Activated B cell treated with CpG ODN at 0.5 μM for 24 hours (primary cell): ENCODE measurements around the gene TIMP2. TPM values are rescaled to one million over a fixed set of nuclear protein-coding genes. Genes with fewer than 3 reads are reported as not detected.
"Not testable (repeated sequence)": the region's sequence is repeated elsewhere in the genome, so short reads cannot be mapped to it uniquely, and the experiment has no call there.

Experiments used
- ATAC-seq: fragments of 200-7000 bp; cut with Tn5 transposase; one replicate; pipeline ENCODE4 v1.10.0; 2021; ENCODE audit warnings: low read depth, mild to moderate bottlenecking, moderate library complexity
- CTCF ChIA-PET: fragments of 350-600 bp; sonication (Branson Sonifier 250); formaldehyde crosslinking; loops from one replicate; lab custom pipeline; 2021; ENCODE audit warnings: antibody characterized with exemption; lab: Charles Lee
- POLR2A ChIA-PET: fragments of 350-600 bp; sonication (Branson Sonifier 250); formaldehyde crosslinking; loops from one replicate; lab custom pipeline; 2021; ENCODE audit warnings: antibody characterized with exemption; lab: Charles Lee
- DNase-seq: peaks from one replicate; pipeline ENCODE4 v3.0.0; 2022
- H3K27ac Mint-ChIP-seq: one replicate; pipeline ENCODE4 v1.8.0; 2020; ENCODE audit warnings: mixed read lengths
- H3K27me3 Mint-ChIP-seq: one replicate; pipeline ENCODE4 v1.8.0; 2021; ENCODE audit warnings: mixed read lengths
- H3K36me3 Mint-ChIP-seq: one replicate; pipeline ENCODE4 v1.8.0; 2021; ENCODE audit warnings: low read depth, mixed read lengths
- H3K4me1 Mint-ChIP-seq: one replicate; pipeline ENCODE4 v1.8.0; 2021; ENCODE audit warnings: mixed read lengths
- H3K4me3 Mint-ChIP-seq: one replicate; pipeline ENCODE4 v1.8.0; 2020; ENCODE audit warnings: mild to moderate bottlenecking, mixed read lengths
- H3K9me3 Mint-ChIP-seq: one replicate; pipeline ENCODE4 v1.8.0; 2020; ENCODE audit warnings: mixed read lengths
- intact Hi-C: fragments of 100-400 bp; cut with micrococcal nuclease; formaldehyde crosslinking; loops from one replicate; pipeline ENCODE4 v1.15.1; 2024
- total RNA-seq: library from RNA; stranded (reverse); gene quantifications from 2 replicates; pipeline ENCODE4 v1.2.3, GENCODE V29; 2022
- TF ChIP-seq, protein P1 (sequence below): fragments of 200-600 bp; IDR thresholded peaks from one replicate; pipeline ENCODE4 v1.8.0; 2022; ENCODE audit warnings: antibody characterized with exemption, mild to moderate bottlenecking

Gene TIMP2
- total RNA-seq, 1 donor from 2014 or later, result 4.2 TPM

DNA sequence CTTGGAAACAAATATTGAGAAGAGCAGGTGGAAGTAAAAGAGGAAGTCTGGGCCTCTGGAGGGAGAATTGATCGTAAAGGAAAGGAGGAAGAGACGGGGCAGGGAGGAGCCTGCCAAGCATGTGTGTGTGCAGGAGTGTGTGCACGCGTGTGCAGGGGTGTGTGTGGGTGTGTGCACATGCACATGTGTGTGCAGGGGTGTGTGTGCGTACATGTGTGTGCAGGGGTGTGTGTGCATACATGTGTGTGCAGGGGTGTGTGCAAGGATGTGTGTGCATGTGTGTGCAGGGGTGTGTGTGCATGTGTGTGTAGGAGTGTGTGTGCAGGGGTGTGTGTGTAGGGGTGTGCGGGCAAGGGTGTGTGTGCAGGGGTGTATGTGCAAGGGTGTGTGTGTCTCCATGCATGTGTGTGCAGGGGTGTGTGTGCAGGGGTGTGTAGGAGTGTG lies 32.2 kb downstream of the TIMP2 start:
- Mint-ChIP-seq H3K36me3 (peaks cover 5% of the 10 kb centered on the region), H3K4me3 (no peak overlapping the region), H3K9me3 (no peaks in the 10 kb centered on the region), H3K27ac (peak overlapping the region; percentile 67), H3K4me1 (peaks cover 56% of the 10 kb centered on the region), H3K27me3 (no peaks in the 10 kb centered on the region)
- ATAC-seq (no peak), DNase-seq (no peak)
- TF ChIP-seq, protein P1, sequence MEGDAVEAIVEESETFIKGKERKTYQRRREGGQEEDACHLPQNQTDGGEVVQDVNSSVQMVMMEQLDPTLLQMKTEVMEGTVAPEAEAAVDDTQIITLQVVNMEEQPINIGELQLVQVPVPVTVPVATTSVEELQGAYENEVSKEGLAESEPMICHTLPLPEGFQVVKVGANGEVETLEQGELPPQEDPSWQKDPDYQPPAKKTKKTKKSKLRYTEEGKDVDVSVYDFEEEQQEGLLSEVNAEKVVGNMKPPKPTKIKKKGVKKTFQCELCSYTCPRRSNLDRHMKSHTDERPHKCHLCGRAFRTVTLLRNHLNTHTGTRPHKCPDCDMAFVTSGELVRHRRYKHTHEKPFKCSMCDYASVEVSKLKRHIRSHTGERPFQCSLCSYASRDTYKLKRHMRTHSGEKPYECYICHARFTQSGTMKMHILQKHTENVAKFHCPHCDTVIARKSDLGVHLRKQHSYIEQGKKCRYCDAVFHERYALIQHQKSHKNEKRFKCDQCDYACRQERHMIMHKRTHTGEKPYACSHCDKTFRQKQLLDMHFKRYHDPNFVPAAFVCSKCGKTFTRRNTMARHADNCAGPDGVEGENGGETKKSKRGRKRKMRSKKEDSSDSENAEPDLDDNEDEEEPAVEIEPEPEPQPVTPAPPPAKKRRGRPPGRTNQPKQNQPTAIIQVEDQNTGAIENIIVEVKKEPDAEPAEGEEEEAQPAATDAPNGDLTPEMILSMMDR, result no peak
- CTCF ChIA-PET, result no interaction called here
- POLR2A ChIA-PET, result no interaction called here
- intact Hi-C loops, result loop anchor here (5.0 kb wide), 1 partner anchor 111 kb away; the partner anchor contains the start of gene CYTH1

DNA sequence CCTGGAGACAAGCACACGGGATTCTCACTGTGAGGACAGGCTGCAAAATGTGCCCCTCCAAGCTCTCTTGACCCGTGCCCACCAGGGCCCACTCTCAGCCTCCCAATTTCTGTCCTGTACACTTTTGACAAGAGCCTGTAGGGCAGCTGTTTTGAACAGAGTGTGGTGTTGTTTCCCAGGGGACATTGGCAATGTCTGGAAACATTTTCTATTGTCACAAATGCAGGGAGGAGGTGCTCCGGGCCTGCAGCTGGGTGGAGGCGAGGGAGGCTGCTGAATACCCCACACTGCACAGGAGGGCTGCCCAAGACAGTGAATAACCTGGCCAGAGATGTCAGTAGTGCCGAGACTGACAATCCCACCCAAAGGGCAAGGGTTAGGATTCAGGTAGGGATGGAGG lies 32.7 kb downstream of the TIMP2 start:
- intact Hi-C loops, result loop anchor here (5.0 kb wide), 1 partner anchor 110 kb away; the partner anchor contains the start of gene CYTH1
- ChIA-PET POLR2A (no interaction called here), CTCF (no interaction called here)
- peaks cover 5% of the 10 kb centered on the region for H3K36me3 Mint-ChIP-seq
- ATAC-seq (no peak), DNase-seq (no peak)
- H3K27me3 Mint-ChIP-seq, result no peaks in the 10 kb centered on the region
- H3K27ac Mint-ChIP-seq, result peak overlapping the region; percentile 67
- H3K4me3 Mint-ChIP-seq, result no peak overlapping the region
- TF ChIP-seq, protein P1, result no peak
- H3K4me1 Mint-ChIP-seq, result peaks cover 59% of the 10 kb centered on the region
- H3K9me3 Mint-ChIP-seq, result no peaks in the 10 kb centered on the region

DNA sequence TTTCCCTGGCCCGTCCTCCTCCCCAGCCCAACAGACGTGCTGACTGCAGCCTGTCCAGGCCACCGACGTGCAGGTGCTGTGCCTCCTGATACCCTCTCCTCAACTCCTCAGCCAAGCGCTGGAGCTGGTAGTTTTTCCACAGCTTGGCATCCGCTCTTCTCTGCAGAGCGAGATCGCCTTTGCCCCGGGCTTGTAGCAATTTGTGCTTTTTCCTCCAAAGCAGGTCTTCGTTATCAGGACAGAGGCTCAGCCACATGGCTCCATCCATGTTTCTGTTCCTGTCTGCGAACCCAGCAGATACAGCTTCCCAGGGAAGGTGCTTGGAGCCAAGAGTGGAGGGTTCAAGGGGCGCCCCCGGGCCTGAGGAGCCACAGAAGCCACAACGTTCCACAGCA lies 33.1 kb downstream of the TIMP2 start:
- no peak overlapping the region for H3K4me3 Mint-ChIP-seq
- ATAC-seq, result no peak
- no peaks in the 10 kb centered on the region for H3K27me3 Mint-ChIP-seq
- TF ChIP-seq, protein P1, result no peak
- no peak for DNase-seq
- H3K4me1 Mint-ChIP-seq, result peaks cover 59% of the 10 kb centered on the region
- intact Hi-C loops, result loop anchor here (5.0 kb wide), 1 partner anchor 110 kb away; the partner anchor contains the start of gene CYTH1
- no peaks in the 10 kb centered on the region for H3K9me3 Mint-ChIP-seq
- ChIA-PET POLR2A (interaction anchor here (0.6 kb wide), 1 partner anchor 253 kb away, joined by 3 read pairs; no protein-coding TSS in a partner anchor), CTCF (no interaction called here)
- H3K36me3 Mint-ChIP-seq, result peaks cover 5% of the 10 kb centered on the region
- H3K27ac Mint-ChIP-seq, result peak overlapping the region; percentile 94

DNA sequence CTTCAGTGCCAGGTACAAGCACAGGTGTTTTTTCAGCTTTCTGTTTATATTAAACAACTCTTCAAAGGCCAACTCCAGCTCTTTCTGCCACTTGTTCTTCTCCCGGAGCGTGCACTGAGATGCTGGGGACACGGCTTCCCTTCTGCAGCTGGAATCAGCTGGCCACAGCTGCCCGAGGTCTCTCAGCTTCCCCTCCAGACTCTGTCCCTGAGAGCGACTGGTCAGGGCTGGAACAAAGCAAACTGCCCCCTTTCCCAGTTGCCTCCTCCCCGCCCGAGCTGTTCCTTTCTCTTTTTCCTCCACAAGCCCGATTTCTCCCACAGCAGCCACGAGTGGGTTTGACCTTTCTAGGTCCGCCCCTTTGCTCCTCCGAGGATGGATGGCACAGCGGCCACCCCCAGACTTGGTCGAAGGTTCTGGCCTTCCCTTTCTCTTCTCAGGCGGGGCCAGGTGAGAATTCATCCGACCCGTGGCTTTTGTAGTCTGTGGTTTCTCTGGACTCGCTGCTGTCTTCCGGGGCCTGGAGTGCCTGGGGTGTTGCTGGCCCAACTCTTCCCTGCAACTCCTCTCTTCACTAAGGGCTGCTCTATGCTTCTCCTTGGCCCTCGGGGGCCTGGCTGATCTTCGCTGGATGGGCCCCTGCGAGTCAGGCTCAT lies 33.7 kb downstream of the TIMP2 start:
- Mint-ChIP-seq H3K4me3 (no peak overlapping the region), H3K27ac (peak overlapping the region; percentile 94), H3K4me1 (peaks cover 59% of the 10 kb centered on the region), H3K9me3 (no peaks in the 10 kb centered on the region), H3K36me3 (peaks cover 5% of the 10 kb centered on the region), H3K27me3 (no peaks in the 10 kb centered on the region)
- intact Hi-C loops, result loop anchor here (5.0 kb wide), 1 partner anchor 109 kb away; the partner anchor contains the start of gene CYTH1
- no peak for DNase-seq
- ATAC-seq, result no peak
- POLR2A ChIA-PET, result interaction anchor here (0.6 to 1.2 kb wide), 2 partner anchors 24 to 252 kb away, joined by 3 read pairs; no protein-coding TSS in a partner anchor
- TF ChIP-seq, protein P1, result no peak
- CTCF ChIA-PET, result interaction anchor here (1.6 to 4.7 kb wide), 2 partner anchors 26 to 80 kb away, joined by 6 to 40 read pairs; no protein-coding TSS in a partner anchor

DNA sequence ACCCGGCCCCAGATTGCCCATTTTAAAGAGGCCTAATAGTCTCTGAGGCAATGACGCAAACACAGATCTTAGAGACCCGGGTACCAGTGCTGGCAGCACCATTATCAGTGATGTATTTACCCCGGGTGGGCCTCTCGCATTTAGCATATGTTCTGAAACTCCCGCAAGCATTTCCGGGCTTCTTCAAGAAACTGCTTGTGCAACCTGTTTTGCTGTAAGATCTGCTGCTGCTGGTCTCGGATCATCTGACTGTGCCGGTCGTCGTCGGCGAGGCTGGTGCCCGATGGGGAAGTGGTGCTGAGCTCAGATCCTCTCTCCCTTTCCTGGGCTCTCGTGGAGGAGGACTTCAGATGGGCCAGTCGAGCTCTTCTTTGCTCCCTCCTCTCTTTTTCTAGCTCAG lies 34.7 kb downstream of the TIMP2 start:
- TF ChIP-seq, protein P1, result no peak
- CTCF ChIA-PET, result interaction anchor here (1.6 to 4.7 kb wide), 2 partner anchors 25 to 81 kb away, joined by 6 to 40 read pairs; no protein-coding TSS in a partner anchor
- POLR2A ChIA-PET, result interaction anchor here (0.7 to 1.2 kb wide), 6 partner anchors 18 to 1567 kb away, joined by 3 to 6 read pairs (median 3); no protein-coding TSS in a partner anchor
- DNase-seq (peak; percentile 46), ATAC-seq (peak; percentile 60)
- Mint-ChIP-seq H3K4me1 (peaks cover 59% of the 10 kb centered on the region), H3K9me3 (no peaks in the 10 kb centered on the region), H3K27me3 (no peaks in the 10 kb centered on the region), H3K27ac (peak overlapping the region; percentile 94), H3K4me3 (peak overlapping the region; percentile 60), H3K36me3 (peaks cover 5% of the 10 kb centered on the region)
- intact Hi-C loops, result loop anchor here (5.0 kb wide), 1 partner anchor 108 kb away; the partner anchor contains the start of gene CYTH1

DNA sequence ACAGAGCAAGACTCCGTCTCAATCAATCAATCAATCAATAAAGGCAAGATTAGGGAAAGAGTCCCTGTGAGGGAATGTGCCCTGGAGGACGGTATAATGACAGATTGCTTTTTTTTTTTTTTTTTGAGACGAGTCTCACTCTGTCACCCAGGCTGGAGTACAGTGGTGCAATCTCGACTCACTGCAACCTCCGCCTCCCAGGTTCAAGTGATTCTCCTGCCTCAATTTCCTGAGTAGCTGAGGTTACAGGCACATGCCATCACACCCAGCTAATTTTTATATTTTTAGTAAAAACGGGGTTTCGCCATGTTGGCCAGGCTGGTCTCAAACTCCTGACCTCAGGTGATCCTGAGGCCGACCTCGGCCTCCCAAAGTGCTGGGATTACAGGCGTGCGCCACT lies 35.1 kb downstream of the TIMP2 start:
- Mint-ChIP-seq H3K4me1 (peaks cover 59% of the 10 kb centered on the region), H3K27ac (peak overlapping the region; percentile 94), H3K4me3 (peak overlapping the region; percentile 90)
- H3K36me3 Mint-ChIP-seq, ATAC-seq, H3K27me3 Mint-ChIP-seq, DNase-seq, H3K9me3 Mint-ChIP-seq: not testable (repeated sequence)
- intact Hi-C loops, result loop anchor here (5.0 kb wide), 1 partner anchor 108 kb away; the partner anchor contains the start of gene CYTH1
- ChIA-PET POLR2A (interaction anchor here (0.7 to 1.6 kb wide), 9 partner anchors 12 to 1567 kb away, joined by 3 to 8 read pairs (median 3); no protein-coding TSS in a partner anchor), CTCF (interaction anchor here (1.6 to 4.7 kb wide), 2 partner anchors 25 to 82 kb away, joined by 6 to 40 read pairs; no protein-coding TSS in a partner anchor)
